Prostate gland (tissue), 2 donors: ENCODE data around the gene KDM8. TPM values are rescaled to one million over a fixed set of nuclear protein-coding genes. Genes with fewer than 3 reads are reported as not detected.

Experiments used
- DNase-seq: peaks from one replicate; pipeline ENCODE4 v3.0.0-alpha.2; 2019; ENCODE audit warnings: low spot score
- H3K27ac ChIP-seq, 2 donors: fragments of 200-600 bp; sonication (generic); 2 replicates each; pipeline ENCODE4 v1.5.1; 2017 to 2019
- H3K27me3 ChIP-seq: fragments of 200-600 bp; sonication (generic); replicated peaks from 2 replicates; pipeline ENCODE4 v1.5.1; 2019; ENCODE audit not compliant: insufficient read depth
- H3K36me3 ChIP-seq, 2 donors: fragments of 200-600 bp; sonication (generic); 1 replicate in 1 of 2; 2 replicates in 1 of 2; pipeline versions ENCODE4 v1.5.1 to v1.8.1; 2017 to 2019
- H3K4me1 ChIP-seq: fragments of 200-600 bp; sonication (generic); replicated peaks from 2 replicates; pipeline ENCODE4 v1.5.1; 2019
- H3K4me3 ChIP-seq, 2 donors: fragments of 200-600 bp; sonication (generic); 2 replicates each; pipeline ENCODE4 v1.5.1; 2017 to 2019
- H3K9me3 ChIP-seq: fragments of 200-600 bp; sonication (generic); 2 replicates; pipeline ENCODE4 v1.5.1; 2017
- POLR2A ChIP-seq: fragments of 450-650 bp; IDR thresholded peaks from one replicate; pipeline ENCODE4 v1.6.1; 2016; ENCODE audit warnings: antibody characterized with exemption, mild to moderate bottlenecking
- POLR2AphosphoS5 ChIP-seq: sonication (generic); formaldehyde crosslinking; IDR thresholded peaks from one replicate; pipeline ENCODE4 v1.6.1; 2017; ENCODE audit warnings: antibody characterized with exemption
- WGBS: methylation state at CpG from one replicate; pipeline ENCODE4 v1.1.5; 2018; 5-methylcytosine and 5-hydroxymethylcytosine counted together
- intact Hi-C: fragments of 100-400 bp; cut with DNase I; formaldehyde crosslinking; loops from one replicate; pipeline ENCODE4 v1.14.2; 2022
- total RNA-seq, 2 donors: library from RNA; depleted of rRNA; stranded (reverse); fragments of >200 nt; gene quantifications; one replicate each; pipeline ENCODE4 v1.1.0, GENCODE V29; 2016
- TF ChIP-seq, protein P1 (sequence below), 4 experiments: fragments of 200-600 bp in 2 of 4; fragments of 450-650 bp in 2 of 4; sonication (generic) in 2 of 4; IDR thresholded peaks; 1 replicate in 3 of 4; 2 replicates in 1 of 4; pipeline ENCODE4 v1.5.1; 2016 to 2019; ENCODE audit warnings: antibody characterized with exemption in 4 of 4, mild to moderate bottlenecking in 2 of 4, moderate library complexity in 2 of 4

KDM8 gene
- total RNA-seq, 2 donors from 2014 or later = 5.6 to 15.3 TPM

DNA sequence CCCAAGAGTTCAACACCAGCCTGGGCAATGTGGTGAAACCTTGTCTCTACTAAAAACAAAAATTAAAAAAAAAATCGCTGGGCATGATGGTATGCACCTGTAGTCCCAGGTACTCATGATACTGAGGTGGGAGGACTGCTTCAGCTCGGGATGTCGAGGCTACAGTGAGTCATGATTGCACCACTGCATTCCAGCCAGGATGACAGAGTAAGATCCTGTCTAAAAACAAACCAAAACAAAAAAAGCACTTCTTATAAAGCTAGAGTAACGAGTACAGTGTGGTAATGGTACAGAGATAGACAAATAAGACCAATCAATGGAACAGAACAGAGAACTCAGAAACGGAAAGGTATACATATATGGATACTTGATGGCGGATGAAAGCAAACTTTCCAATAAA lies 60.8 kb downstream of the KDM8 start:
- TF ChIP-seq POLR2A = no peak
- TF ChIP-seq, protein P1, sequence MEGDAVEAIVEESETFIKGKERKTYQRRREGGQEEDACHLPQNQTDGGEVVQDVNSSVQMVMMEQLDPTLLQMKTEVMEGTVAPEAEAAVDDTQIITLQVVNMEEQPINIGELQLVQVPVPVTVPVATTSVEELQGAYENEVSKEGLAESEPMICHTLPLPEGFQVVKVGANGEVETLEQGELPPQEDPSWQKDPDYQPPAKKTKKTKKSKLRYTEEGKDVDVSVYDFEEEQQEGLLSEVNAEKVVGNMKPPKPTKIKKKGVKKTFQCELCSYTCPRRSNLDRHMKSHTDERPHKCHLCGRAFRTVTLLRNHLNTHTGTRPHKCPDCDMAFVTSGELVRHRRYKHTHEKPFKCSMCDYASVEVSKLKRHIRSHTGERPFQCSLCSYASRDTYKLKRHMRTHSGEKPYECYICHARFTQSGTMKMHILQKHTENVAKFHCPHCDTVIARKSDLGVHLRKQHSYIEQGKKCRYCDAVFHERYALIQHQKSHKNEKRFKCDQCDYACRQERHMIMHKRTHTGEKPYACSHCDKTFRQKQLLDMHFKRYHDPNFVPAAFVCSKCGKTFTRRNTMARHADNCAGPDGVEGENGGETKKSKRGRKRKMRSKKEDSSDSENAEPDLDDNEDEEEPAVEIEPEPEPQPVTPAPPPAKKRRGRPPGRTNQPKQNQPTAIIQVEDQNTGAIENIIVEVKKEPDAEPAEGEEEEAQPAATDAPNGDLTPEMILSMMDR (IDR thresholded peaks at IDR 0.05) = no peak
- TF ChIP-seq POLR2AphosphoS5 = no peak
- Histone ChIP-seq H3K27me3 (no peaks in the 10 kb centered on the region), H3K27ac (peak overlapping the region; percentile 60 to 66), H3K4me1 (peaks cover 3% of the 10 kb centered on the region), H3K4me3 (no peak overlapping the region), H3K9me3 (no peaks in the 10 kb centered on the region), H3K36me3 (no peaks in the 10 kb centered on the region)
- intact Hi-C loops = loop anchor here (5.0 kb wide), 1 partner anchor 53 kb away; no protein-coding TSS in a partner anchor
- 37% methylated on average over 6 of the region's 6 CpGs for WGBS
- no peak for DNase-seq

DNA sequence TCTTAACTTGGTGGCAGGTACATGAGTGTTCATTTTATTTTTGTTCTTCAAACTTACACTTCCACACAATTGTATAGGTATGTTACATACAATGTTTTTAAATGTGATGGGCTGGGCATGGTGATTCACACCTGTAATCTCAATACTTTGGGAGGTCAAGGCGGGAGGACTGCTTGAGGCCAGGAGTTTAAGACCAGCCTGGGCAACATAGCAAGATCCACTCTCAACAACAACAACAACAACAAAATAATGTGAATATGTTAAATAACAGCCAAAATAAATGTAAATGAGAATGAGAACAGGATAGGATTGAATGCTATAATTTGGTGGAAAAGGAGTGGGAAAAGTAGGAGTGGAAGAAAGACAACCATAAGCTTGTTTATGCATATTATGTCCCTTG lies 62.7 kb downstream of the KDM8 start:
- no peak for TF ChIP-seq POLR2A
- Histone ChIP-seq H3K9me3 (no peaks in the 10 kb centered on the region), H3K4me3 (no peak overlapping the region), H3K4me1 (no peaks in the 10 kb centered on the region), H3K27me3 (no peaks in the 10 kb centered on the region), H3K27ac (no peak overlapping the region), H3K36me3 (no peaks in the 10 kb centered on the region)
- no peak for DNase-seq
- intact Hi-C loops = no loop called here
- WGBS = 96% methylated on average over 1 of the region's 1 CpG

DNA sequence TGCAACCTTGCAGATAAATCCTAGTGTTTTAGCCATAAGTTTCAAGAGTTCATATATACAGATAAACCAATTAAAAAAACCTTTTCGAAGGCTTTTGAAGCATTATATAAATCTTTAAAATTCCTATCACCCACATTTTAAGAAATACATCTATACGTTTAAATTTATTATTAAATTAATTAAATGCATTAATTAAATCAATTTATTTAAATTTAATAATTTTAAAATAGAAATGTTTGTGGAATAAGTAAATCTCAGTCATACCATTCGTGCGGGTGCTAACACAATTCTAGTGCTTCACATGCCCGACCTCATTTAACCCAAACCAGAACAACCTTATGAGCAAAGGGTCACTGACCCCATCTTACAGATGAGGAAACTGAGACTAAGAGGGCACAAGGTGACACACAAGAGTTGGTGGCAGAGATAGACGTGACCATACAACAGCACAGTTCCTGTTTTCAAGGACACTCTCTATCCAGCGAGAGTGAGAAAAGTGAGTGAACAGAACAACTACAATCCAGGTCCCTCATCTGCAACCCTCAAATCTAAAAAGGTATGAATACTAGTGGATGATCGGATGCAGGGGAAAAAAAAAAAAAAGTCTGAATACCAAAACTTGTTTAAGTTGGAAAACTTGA lies 63.8 kb downstream of the KDM8 start:
- Histone ChIP-seq H3K9me3 (no peaks in the 10 kb centered on the region), H3K27ac (no peak overlapping the region), H3K4me1 (no peaks in the 10 kb centered on the region), H3K36me3 (no peaks in the 10 kb centered on the region), H3K27me3 (no peaks in the 10 kb centered on the region), H3K4me3 (no peak overlapping the region)
- 77% methylated on average over 8 of the region's 8 CpGs for WGBS
- intact Hi-C loops = no loop called here
- no peak for DNase-seq
- TF ChIP-seq POLR2A (no peak), POLR2AphosphoS5 (no peak)
- TF ChIP-seq, protein P1 (IDR thresholded peaks at IDR 0.05) = no peak

DNA sequence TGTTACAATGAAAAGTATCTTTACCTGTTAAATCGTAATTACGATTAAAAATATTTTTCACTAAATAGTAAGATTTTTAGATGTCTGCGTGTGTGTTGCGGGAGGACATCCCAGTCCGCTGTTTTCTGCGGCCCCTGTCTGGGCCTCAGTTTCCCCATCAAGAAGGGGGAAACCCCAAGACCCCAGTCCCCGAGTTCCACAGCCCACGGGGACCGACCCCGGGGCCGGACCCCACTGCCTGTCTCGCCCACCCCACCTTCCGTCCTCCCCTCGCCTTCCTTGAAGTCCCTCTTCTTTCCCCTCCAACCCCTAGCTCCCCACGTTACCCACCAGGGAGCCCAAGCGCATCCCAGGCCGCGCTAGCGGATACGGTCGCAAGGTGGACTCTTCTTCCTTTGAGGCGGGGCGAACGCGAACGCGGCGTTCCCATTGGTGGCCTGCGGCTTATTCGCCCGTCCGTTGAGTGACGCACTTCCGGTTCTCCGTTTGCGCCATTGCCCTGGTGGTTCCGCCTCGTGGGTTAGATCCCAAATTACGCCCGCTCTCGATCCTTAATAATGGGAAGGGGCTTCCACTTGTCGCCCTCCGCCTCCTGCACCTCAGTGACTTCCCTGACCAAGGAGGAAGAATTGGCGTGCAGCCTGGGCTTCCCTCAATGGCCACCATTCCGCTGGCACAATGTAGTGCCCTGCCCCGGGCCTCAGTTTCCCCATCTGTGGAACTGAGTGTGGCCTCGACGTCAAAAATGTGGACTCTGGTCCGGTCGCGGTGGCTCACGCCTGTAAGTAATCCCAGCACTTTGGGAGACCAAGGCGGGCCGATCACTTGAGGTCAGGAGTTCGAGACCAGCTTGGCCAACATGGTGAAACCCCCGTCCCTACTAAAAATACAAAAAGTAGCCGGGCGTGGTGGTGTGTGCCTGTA lies 65.3 kb downstream of the KDM8 start, which contains the start of gene NSMCE1:
Gene NSMCE1 (minus strand): TSS at position 397 of the 924 bp plus-strand sequence. CDS start 11,202 bp downstream, outside the sequence.
- Histone ChIP-seq H3K36me3 (no peaks in the 10 kb centered on the region), H3K27me3 (no peaks in the 10 kb centered on the region)
- 8% methylated on average over 57 of the region's 58 CpGs for WGBS

More for the DNA sequence above, 65.3 kb downstream of the KDM8 start, which contains the start of gene NSMCE1:
- peak; percentile 97 for DNase-seq
- TF ChIP-seq POLR2A = peak; percentile 80
- peak; percentile 98 for TF ChIP-seq POLR2AphosphoS5
- TF ChIP-seq, protein P1 (IDR thresholded peaks at IDR 0.05) = peak in 3 of 4 experiments; percentile 17 to 39 (median 33)
- Histone ChIP-seq H3K4me1 (no peaks in the 10 kb centered on the region), H3K27ac (peak within 1 kb of the TSS; percentile 83 to 84), H3K4me3 (peak within 1 kb of the TSS; percentile 68 to 92), H3K9me3 (no peaks in the 10 kb centered on the region)
- intact Hi-C loops = loop anchor here (2.0 kb wide), 1 partner anchor 34 kb away; no protein-coding TSS in a partner anchor
